ENCODE results near the gene ZNF536. TPM values are rescaled to one million over a fixed set of nuclear protein-coding genes. Genes with fewer than 3 reads are reported as not detected.

Gene ZNF536
- total and polyA plus RNA-seq, 2 donors (not counting 1 experiment from before 2014, with no cell fraction given) = not detected

DNA sequence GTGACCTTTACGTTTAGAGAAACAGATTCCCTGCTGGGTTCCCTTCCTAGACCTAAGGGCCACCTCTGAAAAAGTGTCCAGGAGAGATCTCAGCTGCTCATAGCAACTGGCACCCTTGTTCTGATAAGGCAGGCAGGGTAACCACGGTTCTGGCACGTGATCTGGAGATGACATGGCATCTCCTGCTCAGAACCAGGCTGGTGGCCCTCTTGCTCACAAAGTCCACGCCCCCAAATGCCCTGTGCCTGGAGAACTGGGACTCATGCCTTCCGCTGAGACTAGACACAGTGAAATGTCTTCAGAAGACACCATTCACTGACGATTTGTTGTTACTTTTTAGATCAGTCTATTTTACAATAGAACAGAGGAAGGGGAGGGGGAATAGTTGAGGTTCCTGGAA is 174.1 kb downstream of the ZNF536 start:
- no peaks in the 10 kb centered on the region for H3K9me3 Mint-ChIP-seq (ENCODE audit: insufficient read depth)
- no peak overlapping the region for H2AFZ ChIP-seq (ENCODE audit: insufficient read depth, low read depth, low read length, poor library complexity, severe bottlenecking)
- no peak for TF ChIP-seq EZH2 (IDR thresholded peaks at IDR 0.05; ENCODE audit: borderline replicate concordance, insufficient read depth, low read depth, low read length, poor library complexity, severe bottlenecking)
- TF ChIP-seq, protein P1, sequence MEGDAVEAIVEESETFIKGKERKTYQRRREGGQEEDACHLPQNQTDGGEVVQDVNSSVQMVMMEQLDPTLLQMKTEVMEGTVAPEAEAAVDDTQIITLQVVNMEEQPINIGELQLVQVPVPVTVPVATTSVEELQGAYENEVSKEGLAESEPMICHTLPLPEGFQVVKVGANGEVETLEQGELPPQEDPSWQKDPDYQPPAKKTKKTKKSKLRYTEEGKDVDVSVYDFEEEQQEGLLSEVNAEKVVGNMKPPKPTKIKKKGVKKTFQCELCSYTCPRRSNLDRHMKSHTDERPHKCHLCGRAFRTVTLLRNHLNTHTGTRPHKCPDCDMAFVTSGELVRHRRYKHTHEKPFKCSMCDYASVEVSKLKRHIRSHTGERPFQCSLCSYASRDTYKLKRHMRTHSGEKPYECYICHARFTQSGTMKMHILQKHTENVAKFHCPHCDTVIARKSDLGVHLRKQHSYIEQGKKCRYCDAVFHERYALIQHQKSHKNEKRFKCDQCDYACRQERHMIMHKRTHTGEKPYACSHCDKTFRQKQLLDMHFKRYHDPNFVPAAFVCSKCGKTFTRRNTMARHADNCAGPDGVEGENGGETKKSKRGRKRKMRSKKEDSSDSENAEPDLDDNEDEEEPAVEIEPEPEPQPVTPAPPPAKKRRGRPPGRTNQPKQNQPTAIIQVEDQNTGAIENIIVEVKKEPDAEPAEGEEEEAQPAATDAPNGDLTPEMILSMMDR (IDR thresholded peaks at IDR 0.05) = no peak
- DNase-seq (no peak), ATAC-seq (ENCODE audit: low read depth) (no peak)
- no peak overlapping the region for H3K9ac ChIP-seq (ENCODE audit: low read length)
- CTCF ChIA-PET = no interaction called here
- no peaks in the 10 kb centered on the region for H3K4me1 ChIP-seq (ENCODE audit: control insufficient read depth in 2 of 2, insufficient read depth in 2 of 2, low read length in 2 of 2)
- 53% methylated on average over 4 of the region's 6 CpGs for WGBS (ENCODE audit: insufficient coverage)
- no peaks in the 10 kb centered on the region for H3K27me3 Mint-ChIP-seq
- no peaks in the 10 kb centered on the region for H4K20me1 ChIP-seq (ENCODE audit: control insufficient read depth, insufficient read depth, low read length, poor library complexity, severe bottlenecking)
- H3K27ac ChIP-seq (ENCODE audit: low read length in 2 of 2) = no peak overlapping the region
- H3K27me3 ChIP-seq (replicated peaks in 1 of 4; ENCODE audit: control extremely low read depth in 1 of 4, control insufficient read depth in 3 of 4, insufficient read depth in 4 of 4, low read length in 3 of 4) = no peaks in the 10 kb centered on the region
- intact Hi-C loops (cut with micrococcal nuclease) = no loop called here
- no peaks in the 10 kb centered on the region for H3K4me1 Mint-ChIP-seq
- no peak overlapping the region for H3K27ac Mint-ChIP-seq
- peaks cover 0 to 30% (median 0%) of the 10 kb centered on the region in 3 donors for H3K9me3 ChIP-seq (ENCODE audit: control extremely low read depth in 1 of 3, control insufficient read depth in 2 of 3, insufficient read depth in 1 of 3, low read length in 2 of 3)
- H3K4me3 Mint-ChIP-seq = no peak overlapping the region
- H3K4me3 ChIP-seq (ENCODE audit: control extremely low read depth in 1 of 5, extremely low read depth in 1 of 5, insufficient read depth in 1 of 5, low read depth in 2 of 5, low read length in 4 of 5) = no peak overlapping the region
- H3K79me2 ChIP-seq (ENCODE audit: control insufficient read depth, insufficient read depth, low read length) = no peaks in the 10 kb centered on the region
- H3K36me3 ChIP-seq (replicated peaks in 1 of 2; ENCODE audit: control extremely low read depth in 1 of 2, control insufficient read depth in 1 of 2, extremely low read depth in 1 of 2, insufficient read depth in 2 of 2, low read length in 1 of 2) = no peaks in the 10 kb centered on the region
- no peak overlapping the region for H3K4me2 ChIP-seq (replicated peaks; ENCODE audit: low read depth, low read length, poor library complexity, severe bottlenecking)
- POLR2A ChIA-PET = no interaction called here

DNA sequence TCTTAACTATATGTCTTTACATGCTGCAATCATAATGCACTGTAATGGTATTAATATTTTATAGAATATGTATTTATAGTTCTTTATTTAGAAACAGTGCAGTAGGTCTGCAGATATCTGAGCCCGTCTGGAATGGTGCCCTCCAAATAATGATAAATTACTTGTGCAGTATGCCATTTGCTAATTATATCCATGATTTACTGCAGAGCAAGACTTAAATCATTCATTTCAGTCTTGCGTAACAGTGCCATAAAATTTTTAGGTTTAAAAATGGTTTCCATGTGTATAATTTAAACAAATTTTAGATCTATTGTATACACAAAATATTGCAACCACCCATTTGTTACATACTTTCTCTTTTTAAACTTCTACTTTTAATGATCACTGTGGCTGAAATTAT is 175.1 kb downstream of the ZNF536 start:
- Mint-ChIP-seq H3K27me3 (no peaks in the 10 kb centered on the region), H3K27ac (no peak overlapping the region), H3K4me3 (no peak overlapping the region), H3K4me1 (no peaks in the 10 kb centered on the region), H3K9me3 (ENCODE audit: insufficient read depth) (no peaks in the 10 kb centered on the region)
- WGBS (ENCODE audit: insufficient coverage) = no CpG with 5 or more reads among the region's 2 CpGs
- ATAC-seq (ENCODE audit: low read depth) = no peak
- Histone ChIP-seq H3K36me3 (replicated peaks in 1 of 2; ENCODE audit: control extremely low read depth in 1 of 2, control insufficient read depth in 1 of 2, extremely low read depth in 1 of 2, insufficient read depth in 2 of 2, low read length in 1 of 2) (no peaks in the 10 kb centered on the region), H3K27ac (ENCODE audit: low read length in 2 of 2) (no peak overlapping the region), H3K4me1 (ENCODE audit: control insufficient read depth in 2 of 2, insufficient read depth in 2 of 2, low read length in 2 of 2) (no peaks in the 10 kb centered on the region), H3K4me3 (ENCODE audit: control extremely low read depth in 1 of 5, extremely low read depth in 1 of 5, insufficient read depth in 1 of 5, low read depth in 2 of 5, low read length in 4 of 5) (no peak overlapping the region), H3K4me2 (replicated peaks; ENCODE audit: low read depth, low read length, poor library complexity, severe bottlenecking) (no peak overlapping the region), H4K20me1 (ENCODE audit: control insufficient read depth, insufficient read depth, low read length, poor library complexity, severe bottlenecking) (no peaks in the 10 kb centered on the region), H3K9me3 (ENCODE audit: control extremely low read depth in 1 of 3, control insufficient read depth in 2 of 3, insufficient read depth in 1 of 3, low read length in 2 of 3) (peaks cover 0 to 30% (median 0%) of the 10 kb centered on the region in 3 donors), H3K9ac (ENCODE audit: low read length) (no peak overlapping the region), H3K27me3 (replicated peaks in 1 of 4; ENCODE audit: control extremely low read depth in 1 of 4, control insufficient read depth in 3 of 4, insufficient read depth in 4 of 4, low read length in 3 of 4) (no peaks in the 10 kb centered on the region), H3K79me2 (ENCODE audit: control insufficient read depth, insufficient read depth, low read length) (no peaks in the 10 kb centered on the region), H2AFZ (ENCODE audit: insufficient read depth, low read depth, low read length, poor library complexity, severe bottlenecking) (no peak overlapping the region)
- TF ChIP-seq, protein P1 (IDR thresholded peaks at IDR 0.05) = no peak
- TF ChIP-seq EZH2 (IDR thresholded peaks at IDR 0.05; ENCODE audit: borderline replicate concordance, insufficient read depth, low read depth, low read length, poor library complexity, severe bottlenecking) = no peak
- POLR2A ChIA-PET = no interaction called here
- CTCF ChIA-PET = no interaction called here
- intact Hi-C loops (cut with micrococcal nuclease) = no loop called here
- no peak for DNase-seq

Measured in B cell (primary cell).